OCI-LY7 (cell line): ENCODE data around the gene CREB5.

ENCODE experiments used
- CTCF ChIP-seq: fragments of 200-600 bp; sonication (generic); conservative IDR thresholded peaks from 2 replicates; pipeline ENCODE4 v1.5.1; 2014; ENCODE audit warnings: mild to moderate bottlenecking, antibody characterized with exemption, low read length, moderate library complexity, mixed read lengths
- EZH2phosphoT487 ChIP-seq: fragments of 200-600 bp; sonication (generic); IDR thresholded peaks from 2 replicates; pipeline ENCODE4 v1.6.1; 2018; ENCODE audit warnings: low read depth, borderline replicate concordance, mild to moderate bottlenecking, mixed run types, antibody characterized with exemption, low read length, moderate library complexity, mixed read lengths

- no peak for TF ChIP-seq CTCF
- no peak for TF ChIP-seq EZH2phosphoT487
These were observed 332.6 kb downstream of the CREB5 start for GRCh38 chr7:28744951-28745350.
